ENCODE data around the gene LNX1.

- TF ChIP-seq POLR2A (IDR thresholded peaks at IDR 0.05; ENCODE audit: borderline replicate concordance, extremely low read depth, insufficient read depth, insufficient read length) (no peak), SIN3A (IDR thresholded peaks at IDR 0.05; ENCODE audit: low read depth) (no peak)
- TF ChIP-seq, protein P1, sequence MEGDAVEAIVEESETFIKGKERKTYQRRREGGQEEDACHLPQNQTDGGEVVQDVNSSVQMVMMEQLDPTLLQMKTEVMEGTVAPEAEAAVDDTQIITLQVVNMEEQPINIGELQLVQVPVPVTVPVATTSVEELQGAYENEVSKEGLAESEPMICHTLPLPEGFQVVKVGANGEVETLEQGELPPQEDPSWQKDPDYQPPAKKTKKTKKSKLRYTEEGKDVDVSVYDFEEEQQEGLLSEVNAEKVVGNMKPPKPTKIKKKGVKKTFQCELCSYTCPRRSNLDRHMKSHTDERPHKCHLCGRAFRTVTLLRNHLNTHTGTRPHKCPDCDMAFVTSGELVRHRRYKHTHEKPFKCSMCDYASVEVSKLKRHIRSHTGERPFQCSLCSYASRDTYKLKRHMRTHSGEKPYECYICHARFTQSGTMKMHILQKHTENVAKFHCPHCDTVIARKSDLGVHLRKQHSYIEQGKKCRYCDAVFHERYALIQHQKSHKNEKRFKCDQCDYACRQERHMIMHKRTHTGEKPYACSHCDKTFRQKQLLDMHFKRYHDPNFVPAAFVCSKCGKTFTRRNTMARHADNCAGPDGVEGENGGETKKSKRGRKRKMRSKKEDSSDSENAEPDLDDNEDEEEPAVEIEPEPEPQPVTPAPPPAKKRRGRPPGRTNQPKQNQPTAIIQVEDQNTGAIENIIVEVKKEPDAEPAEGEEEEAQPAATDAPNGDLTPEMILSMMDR (IDR thresholded peaks at IDR 0.05 in 2 of 3, conservative IDR thresholded peaks at IDR 0.05 in 1 of 3; ENCODE audit: borderline replicate concordance in 1 of 3, insufficient read depth in 1 of 3, low read depth in 2 of 3, low read length in 2 of 3), result no peak
- TF ChIP-seq, protein P2, sequence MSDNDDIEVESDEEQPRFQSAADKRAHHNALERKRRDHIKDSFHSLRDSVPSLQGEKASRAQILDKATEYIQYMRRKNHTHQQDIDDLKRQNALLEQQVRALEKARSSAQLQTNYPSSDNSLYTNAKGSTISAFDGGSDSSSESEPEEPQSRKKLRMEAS (IDR thresholded peaks at IDR 0.05), result no peak
Observed at GRCh38 chr4:53552711-53553110, 38.6 kb downstream of the LNX1 start.

All from HCT116 (cell line).